ENCODE measurements around the gene WDR20.
"Not testable (repeated sequence)": the region's sequence is repeated elsewhere in the genome, so short reads cannot be mapped to it uniquely, and the experiment has no call there.

The WDR20 gene

DNA sequence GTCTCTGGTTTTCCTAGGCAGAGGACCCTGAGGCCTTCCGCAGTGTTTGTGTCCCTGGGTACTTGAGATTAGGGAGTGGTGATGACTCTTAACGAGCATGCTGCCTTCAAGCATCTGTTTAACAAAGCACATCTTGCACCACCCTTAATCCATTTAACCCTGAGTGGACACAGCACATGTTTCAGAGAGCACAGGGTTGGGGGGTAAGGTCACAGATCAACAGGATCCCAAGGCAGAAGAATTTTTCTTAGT, 32.2 kb downstream of the WDR20 start:
- DNase-seq: not testable (repeated sequence)

DNA sequence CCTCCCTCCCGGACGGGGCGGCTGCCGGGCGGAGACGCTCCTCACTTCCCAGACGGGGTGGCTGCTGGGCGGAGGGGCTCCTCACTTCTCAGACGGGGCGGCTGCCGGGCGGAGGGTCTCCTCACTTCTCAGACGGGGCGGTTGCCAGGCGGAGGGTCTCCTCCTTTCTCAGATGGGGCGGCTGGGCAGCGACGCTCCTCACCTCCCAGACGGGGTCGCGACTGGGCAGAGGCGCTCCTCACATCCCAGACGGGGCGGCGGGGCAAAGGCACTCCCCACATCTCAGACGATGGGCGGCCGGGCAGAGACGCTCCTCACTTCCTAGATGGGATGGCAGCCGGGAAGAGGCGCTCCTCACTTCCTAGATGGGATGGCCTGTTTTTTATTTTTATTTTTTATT, 33.0 kb downstream of the WDR20 start:
- DNase-seq: not testable (repeated sequence)

DNA sequence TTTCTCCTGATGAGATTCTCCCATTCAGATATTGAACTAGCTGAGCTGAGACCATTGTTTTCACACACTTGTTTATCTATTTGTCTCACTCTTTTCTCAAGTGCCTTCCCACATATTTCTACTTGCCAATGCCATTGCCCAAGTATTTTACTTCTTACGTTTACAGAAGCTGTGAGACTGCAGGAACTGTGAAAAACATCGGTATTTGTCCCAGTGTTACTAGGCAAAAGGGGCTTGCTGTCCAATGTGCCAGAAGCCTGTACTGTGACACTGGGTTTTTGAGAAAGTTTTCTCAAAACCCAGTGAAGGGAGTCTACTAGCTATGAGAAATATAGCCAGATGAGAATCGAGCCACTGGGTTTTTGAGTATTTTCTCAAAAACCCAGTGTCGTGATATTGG, 37.5 kb downstream of the WDR20 start:
- DNase-seq: no peak

DNA sequence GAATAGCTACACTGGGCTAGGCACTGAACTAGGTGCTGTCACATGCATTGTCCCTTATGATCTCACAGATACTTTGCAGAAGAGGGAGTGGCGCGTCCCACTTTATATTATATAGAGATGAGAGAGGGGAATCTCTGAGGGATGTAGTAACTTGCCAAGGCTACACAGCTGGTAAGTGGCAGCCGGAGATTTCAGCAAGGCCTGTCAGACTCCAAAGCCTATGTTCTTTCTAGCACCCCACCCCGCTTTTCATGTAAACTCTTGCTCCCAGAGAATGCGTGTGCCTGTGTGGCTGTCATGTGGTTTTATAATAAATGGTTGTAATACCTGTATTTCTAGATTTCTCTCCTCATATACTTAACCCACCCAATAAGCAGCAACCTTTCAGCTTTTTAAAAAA, 39.1 kb downstream of the WDR20 start:
- no peak for DNase-seq

DNA sequence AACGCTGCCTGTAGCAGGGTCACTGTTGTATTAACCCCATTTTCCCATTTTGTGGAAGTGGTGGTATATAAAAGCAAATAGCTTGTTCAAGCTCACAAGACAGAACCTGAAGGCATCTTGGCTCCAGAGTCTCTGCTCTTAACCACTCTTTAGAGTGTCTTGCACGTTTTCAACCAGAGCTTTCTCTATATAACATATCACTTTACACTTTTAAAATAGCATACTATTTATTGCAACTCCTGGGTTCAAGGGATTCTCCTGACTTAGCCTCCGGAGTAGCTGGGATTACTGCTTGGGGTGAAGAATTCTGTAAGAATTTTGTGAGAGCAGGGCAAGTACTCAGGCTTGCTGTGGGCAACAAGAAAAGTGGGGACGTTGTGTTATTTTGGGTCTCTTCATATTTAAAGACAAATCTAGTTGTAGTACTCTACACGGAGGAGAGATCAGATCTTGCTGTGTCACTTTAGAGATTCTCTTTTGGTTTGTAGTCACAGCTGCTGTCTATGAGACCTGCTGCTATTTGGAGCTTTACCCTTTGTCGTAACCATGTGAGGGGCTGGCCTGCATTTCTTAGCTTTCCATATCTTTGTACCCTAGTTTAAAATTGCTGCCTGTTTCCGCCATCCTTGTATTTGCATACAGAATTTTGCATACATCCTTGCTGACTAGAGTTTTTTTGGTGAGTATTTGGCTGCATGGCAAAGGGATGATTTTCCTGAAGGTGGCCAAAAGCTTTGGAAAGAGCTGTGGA, 40.7 kb downstream of the WDR20 start:
- DNase-seq: no peak

DNA sequence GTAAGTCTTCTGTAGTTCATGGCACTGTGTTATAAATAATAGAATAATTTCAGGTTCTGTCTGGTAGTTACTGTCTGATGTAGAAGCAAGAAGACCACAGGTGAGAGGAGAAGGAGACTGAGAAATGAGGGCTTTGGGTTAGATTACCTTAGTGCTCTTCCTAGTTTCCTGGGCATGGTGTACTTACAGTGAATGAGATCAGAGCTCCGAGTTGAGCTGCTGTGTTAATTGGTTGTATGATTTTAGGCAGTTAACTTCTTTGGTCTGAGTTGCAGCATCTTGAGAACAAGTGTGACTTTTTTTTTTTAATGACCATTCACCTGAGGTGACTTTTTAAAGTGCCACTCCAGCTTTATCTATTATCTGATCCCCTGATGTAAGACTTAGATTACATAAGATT, 41.5 kb downstream of the WDR20 start:
- DNase-seq: no peak

DNA sequence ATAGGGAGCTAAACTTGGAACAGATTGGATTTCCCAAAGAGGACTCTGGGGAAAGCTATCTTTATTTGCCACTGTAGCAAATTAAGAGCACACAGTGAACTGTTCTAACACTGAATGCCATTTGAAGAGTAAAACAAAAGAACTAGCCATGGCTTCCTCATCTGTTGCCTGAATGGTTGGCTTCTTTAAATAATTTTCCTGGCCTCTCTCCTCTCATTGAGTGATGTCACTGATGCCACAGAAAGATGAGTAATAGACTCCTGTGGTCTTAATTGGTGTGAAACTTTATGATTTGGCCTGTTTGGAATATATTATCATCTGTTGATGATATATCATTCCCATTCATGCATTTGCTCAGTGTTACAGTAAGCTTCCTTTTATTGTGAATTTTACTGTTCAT, 42.5 kb downstream of the WDR20 start:
- DNase-seq: peak; percentile 73

DNA sequence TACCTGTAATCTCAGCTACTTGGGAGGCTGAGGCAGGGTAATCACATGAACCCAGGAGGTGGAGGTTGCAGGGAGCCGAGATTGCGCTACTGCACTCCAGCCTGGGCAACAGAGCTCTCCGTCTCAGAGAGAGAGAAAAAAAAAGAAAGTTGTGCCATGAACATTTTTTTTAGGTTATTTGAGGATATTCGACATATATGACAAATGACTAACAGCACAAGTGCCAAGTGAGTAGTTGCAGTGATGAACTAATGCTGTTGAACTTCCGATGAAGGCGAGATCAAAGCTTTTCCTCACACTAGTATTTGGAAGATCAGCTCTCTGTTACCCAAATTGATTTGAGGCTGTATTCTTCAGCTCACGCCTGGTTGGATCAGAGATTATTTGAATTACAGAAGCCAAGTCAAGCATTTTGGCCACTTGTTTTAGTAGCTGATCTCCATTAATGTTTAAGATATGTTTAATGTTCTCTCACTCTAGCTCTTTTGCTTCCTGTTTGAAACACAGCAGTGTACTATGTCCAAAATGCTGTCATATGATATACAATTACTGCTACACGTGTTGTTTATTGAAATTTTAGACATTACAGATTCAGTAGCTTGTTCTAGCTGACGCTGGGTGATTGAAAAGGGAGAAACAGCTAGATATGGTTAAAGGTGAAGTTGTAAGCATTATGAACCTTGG, 43.4 kb downstream of the WDR20 start:
- DNase-seq: no peak

DNA sequence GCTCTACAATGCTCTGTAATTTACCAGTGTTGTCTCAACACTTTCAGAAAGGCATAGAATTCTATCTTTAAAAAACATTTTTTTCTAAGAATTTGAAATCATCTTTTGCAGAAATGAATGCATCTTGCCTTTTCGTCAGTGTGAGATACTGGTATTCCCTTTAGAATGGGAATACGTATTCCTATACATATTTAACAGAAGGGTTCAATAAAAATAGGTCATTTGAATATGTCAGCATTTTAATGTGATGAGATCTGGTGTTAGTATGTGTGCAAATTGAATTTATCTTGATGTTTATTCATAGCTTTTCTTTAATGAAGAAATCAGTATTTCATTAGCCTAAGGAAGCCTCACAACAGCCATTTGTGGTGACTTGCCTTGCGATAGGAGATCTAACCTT, 44.2 kb downstream of the WDR20 start:
- DNase-seq: no peak

DNA sequence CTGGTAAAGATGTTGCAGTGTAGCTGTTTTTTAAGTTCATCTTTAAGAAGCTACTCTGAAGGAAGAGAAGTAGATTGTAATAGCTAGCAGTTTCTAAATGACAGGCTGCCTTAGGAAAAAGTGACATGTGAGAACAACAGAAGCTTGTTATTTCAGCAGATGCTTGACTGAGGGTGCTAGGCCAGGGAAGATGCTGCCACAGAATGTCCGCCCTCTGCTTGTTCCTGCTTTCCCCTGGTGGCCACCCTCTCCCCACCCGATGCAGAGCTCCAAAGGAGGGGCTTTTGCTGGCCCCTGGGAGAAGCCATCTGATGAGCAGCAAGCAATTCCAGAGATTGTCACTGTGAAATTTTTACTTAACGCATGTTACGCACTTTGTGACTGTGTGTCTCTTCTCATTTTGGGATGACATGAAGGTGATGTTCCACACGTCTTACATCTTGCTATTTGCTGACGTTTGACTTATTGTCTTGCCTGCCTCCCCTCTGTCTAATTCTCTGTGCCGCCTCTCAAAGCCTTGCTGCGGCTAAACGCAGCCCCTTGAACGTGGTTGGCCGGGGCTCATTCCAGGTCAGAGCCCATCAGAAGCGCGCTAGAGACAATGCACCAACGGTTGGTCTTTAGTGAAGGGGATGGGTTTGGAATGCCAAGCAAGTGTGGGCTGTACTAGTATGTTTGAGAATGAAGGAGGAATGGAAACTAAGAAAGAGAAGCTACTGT, 44.8 kb downstream of the WDR20 start:
- DNase-seq: peak; percentile 12

DNA sequence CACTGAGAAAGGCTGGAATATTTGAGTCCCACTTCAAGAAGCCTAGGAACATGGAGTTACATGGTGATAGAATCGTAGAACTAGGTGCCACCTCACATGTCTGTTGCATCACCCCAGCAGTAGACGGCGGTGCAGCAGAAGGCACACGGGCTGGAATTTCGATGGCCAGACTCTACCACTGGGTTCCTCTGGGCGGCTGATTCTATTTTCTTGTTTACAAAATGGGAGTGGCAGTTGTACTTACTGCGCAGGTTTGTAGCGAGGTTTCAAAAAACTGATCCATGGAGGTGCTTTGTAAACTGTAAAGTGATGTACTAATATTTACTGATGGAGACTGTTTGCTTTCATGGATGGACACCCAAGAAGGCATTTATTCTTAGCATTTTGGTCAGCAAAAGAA, 45.7 kb downstream of the WDR20 start:
- no peak for DNase-seq

DNA sequence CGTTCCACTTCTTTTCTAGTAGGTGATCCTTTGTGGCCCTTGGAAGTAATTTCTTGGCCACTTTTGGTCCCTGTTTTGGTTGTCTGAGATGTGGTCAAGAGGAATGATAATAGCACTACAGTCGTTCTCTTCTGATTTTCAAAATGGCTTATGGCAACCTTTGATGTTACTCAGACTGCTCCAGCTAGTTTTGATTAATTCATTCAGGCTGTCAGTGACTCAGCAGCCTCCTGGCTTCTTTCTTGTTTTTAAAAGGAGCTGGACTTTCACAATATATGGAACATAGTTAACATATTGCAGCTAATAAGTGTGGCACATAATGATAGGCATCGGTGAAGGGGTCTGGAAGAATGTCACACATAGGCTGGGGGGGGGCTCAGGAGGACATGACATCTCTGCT, 47.3 kb downstream of the WDR20 start:
- DNase-seq: peak; percentile 6

DNA sequence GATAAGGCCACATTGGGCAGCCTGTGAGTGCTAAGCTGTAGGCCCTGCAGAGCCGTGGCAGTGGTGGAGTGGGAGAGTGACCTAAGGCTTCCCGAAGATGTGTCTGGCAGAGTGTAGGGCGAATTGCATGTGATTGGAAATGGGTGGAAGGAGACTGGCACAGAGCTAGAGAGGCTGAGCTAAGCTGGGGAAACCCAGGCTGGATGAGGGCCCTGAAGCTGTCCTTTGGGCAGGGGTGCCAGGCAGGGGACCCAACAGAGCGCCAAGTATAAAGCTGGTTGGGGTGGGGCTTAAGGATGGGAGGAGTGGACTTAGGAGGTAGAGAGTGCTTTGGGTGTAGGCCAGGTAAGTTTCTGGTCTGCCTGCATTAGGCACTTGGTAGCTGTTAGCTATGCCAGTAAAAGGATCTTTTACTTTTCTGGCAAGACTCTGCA, 47.9 kb downstream of the WDR20 start:
- DNase-seq: no peak

DNA sequence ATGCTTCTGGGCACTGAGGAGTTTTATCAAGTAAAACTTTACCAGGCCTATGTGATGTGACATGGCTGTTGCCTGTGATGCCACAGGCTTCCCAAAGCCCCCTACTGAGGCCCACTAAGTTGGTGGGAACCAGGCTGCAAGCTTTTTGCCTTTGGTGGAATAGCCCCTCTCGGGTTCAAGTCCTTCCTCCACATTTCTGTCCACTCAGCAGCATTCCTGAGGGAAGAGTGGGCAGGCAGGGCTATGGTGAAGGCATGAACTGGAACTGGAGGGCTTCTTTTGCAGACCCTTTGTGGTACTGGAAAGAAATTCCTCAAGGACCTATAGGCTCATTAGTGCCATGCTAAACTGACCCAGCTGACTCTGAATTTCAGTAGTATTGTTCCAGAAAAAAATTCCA, 48.5 kb downstream of the WDR20 start:
- DNase-seq: no peak

DNA sequence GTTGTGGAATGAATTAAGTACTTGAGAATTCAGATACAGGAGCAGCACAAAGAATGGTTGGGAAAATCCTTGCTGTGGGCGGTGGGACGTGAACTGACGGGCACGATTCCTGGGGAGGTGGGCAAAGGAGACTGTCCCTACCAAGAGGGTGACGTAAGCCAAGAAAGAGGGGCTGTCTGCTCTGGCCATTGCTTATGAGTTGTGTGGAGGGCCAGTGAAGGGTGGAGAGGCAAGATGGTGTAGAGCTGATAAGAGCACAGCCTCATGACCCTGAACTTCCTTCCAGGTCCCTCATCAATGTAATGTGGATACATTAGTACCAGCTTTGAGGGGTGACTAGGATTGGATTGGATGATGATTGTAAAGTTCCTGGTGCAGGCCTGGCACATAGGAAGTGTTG, 50.2 kb downstream of the WDR20 start:
- no peak for DNase-seq

DNA sequence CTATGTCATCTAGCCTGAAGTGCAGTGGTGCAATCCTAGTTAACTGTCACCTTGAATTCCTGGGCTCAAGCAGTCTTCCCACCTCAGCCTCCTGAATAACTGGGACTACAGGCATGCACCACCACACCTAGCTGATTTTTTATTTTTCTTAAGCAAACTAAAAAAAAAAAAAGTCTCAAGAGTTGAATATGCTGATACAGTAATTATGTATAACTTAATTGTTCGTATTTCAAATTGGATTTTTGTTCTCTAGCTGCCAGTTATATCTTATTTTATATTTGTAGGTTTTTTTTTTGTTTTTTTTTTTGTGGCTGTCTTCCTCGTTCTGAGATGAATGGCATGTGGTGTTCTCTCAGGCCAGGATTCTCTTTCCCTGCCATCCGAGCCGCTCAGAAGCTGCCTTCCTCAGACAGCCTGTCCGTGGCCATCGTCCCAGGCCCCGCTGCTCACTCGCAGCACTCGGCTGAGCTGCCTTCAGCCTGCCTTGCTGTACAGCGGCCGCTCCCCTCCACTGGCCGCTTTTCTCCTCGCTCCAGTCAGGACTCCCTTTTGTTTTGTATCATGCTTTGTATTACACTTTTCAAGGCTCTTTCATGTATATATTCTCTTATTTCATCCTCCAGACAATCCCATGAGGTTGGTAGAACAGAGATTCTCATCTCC, 53.3 kb downstream of the WDR20 start:
- DNase-seq: no peak

DNA sequence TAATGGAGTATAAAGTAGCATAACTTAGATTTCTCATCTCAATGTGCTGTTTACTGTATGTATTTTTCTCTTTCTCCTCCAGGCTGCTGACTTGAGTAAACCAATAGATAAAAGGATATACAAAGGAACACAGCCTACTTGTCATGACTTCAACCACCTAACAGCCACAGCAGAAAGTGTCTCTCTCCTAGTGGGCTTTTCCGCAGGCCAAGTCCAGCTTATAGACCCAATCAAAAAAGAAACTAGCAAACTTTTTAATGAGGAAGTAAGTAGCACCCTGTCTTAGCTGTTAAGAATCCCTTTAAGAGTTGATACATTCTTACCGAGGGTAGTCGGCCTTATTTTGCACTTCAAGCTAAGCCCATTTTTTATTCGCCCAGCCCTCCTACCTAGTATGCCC, 55.2 kb downstream of the WDR20 start:
- peak; percentile 18 for DNase-seq

DNA sequence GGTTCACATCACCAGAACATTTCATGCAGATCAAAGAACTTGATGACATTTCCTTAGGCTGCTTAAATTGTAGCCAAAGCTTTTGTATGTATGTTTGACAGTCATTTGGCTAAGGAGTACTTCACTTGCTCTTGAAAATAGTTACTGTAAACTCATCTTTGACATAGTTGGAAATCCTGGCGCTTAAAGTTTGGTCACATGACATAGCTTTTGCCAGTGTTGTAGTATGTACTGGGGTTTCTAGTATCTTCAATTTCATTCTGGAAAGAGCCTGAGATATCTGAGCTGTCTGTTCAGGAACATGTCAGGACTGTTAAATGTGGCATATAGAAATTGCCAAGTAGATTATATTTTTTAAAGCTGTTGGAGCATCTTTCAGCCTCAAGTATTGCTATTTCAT, 55.7 kb downstream of the WDR20 start:
- no peak for DNase-seq

DNA sequence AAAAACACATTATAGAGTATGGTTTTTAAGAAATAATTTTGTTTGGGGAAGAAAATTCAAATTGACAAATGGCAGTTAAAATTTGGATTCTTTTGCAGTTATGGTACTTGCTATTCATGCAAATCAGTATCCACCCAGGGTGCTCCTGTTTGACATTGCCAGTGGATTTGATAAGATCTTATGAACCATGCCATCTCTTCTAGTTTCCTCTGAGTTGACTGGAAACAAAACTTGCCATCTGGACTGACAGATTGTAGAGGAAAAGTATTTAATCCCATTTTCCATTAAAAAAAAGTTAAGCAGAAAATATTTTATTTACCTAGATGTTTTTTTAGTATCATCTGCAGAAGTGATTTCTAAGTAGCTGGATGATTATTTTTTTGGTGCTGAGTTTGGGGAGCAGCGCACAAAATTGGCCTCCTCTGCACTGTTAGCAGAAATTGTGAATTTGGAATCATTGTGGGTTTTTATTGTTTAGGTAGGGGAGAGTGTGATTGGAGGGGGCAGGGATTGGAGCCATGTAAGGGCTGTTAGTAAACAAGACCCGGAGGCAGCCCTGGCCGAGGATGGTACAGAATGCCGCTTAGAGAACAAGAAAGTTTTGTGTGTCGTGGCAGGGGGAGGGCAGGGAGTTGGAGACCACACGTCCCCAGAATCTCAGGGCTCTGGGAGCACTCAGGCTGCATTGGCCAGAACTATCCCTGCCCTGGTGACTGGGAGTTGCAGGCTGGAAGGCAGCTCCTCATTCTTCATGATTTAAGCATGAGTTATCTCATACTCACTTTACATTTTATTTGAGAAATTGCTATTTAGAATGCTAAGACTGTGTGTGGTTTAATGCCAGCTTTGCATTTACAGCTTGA, 56.6 kb downstream of the WDR20 start:
- DNase-seq: no peak

DNA sequence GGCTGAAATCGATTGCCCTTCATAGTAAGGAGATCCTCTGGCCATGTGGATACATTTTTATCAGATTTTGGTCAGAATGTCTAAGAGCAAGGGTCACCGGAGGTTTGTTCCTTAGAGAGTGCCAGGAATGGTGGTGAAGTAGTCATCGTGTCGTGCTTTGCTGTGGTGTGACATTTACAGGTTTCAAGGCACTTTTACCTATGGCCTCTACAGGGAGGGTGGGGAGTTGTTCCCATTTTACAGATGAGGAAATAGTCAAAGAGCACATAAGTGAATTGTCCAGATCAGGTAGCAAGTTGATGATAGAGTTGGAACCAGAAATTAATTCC, 57.2 kb downstream of the WDR20 start:
- DNase-seq: no peak

DNA sequence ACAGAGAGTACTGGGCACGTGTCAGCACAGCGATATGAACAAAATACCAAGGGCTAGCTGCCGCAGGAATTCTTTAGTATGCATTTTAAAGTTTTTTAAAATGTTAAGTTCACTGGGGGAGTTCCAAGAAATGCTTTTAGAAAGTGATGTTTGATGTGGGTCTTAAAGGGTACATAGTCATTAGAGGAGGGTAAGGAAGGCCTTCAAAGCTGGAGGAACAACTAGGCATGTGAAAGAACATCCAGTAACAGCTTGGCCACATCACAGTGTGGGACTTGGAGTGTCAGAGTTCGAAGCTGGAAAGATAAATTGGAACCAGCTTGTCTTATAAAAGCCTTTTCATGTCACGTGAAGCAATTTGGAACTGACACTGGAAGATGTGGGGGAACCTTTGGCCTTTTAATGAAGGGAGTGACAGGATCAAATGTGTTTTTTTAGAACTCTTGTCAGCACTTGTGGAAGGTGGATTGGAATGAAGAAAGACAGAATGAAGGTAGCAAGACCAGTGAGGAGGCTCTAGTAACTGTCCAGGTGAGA, 57.7 kb downstream of the WDR20 start:
- no peak for DNase-seq

DNA sequence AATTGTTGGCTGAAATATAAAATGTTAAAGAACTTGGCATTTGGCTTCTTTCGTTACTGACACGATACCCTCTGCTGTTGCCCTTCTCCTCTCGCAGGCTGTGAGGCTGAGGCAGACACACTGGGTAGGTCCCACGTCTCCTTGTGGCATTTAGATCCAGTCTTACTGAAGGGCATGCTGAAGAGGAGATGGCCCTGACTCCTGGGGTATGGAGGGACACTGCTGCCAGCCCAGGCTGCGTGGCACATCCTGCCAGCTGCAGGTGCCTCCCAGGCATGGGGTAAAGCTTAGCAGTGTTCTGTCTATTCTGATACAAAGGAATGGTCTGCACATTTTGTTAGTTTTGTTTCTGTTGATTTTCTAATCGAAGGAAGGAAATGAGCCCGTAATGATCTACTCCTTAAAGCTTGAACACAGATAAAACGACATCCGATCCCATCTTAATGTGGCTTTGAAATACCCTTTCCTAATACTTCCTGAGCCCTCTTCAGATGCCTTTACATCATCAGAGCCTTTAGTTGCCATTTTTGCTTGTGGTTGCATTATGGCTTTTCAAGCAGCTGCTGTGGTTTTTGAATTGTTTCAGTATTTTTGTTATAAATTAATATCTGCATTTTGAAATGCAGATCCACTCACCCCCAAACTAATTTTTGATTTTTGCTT, 61.1 kb downstream of the WDR20 start:
- no peak for DNase-seq

Measured in suppressor macrophage treated with lipopolysaccharide for 4 hours (primary cell).